Stimulated activated naive CD8-positive, alpha-beta T cell treated with anti-CD3 and anti-CD28 coated beads, Interleukin-15, Interleukin-2, amounts not matched to agents 100 ng/mL and 50 ng/mL, for 24 hours (primary cell): ENCODE measurements around the gene C7orf57.
A peak's percentile ranks its signal among the peaks of the same experiment; 100 is the strongest.

Experiments
- H3K27ac Mint-ChIP-seq: one replicate; pipeline ENCODE4 v1.8.0; 2021; ENCODE audit warnings: mild to moderate bottlenecking, mixed read lengths
- H3K27me3 Mint-ChIP-seq: one replicate; pipeline ENCODE4 v1.8.0; 2021; ENCODE audit warnings: mixed read lengths
- H3K36me3 Mint-ChIP-seq: one replicate; pipeline ENCODE4 v1.8.0; 2021; ENCODE audit warnings: low read depth, mixed read lengths
- H3K4me1 Mint-ChIP-seq: one replicate; pipeline ENCODE4 v1.8.0; 2021; ENCODE audit warnings: low read depth, mixed read lengths
- H3K4me3 Mint-ChIP-seq: one replicate; pipeline ENCODE4 v1.8.0; 2021; ENCODE audit warnings: mild to moderate bottlenecking, mixed read lengths
- H3K9me3 Mint-ChIP-seq: one replicate; pipeline ENCODE4 v1.8.0; 2021; ENCODE audit warnings: mixed read lengths

Gene C7orf57

DNA sequence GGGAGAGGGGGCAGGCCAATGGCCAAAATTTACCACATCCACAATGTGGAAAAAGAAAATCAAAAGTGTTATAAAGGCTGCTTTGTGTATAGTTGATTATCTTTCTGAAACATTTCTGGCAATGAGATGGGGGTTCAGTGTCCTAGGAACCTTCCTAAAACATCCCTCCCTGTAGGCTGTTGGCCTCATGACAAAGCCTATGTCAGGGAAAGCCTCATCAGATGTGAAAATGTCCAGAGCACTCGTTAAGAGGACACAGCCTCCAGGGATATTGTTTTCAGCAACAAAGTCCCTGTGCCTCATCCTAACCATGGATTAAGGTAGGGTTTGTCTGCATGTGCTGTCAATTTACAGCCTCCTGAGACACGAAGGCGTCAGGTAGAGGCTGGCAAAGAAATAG is 23.4 kb upstream of the C7orf57 start:
- Mint-ChIP-seq H3K4me1 (no peaks in the 10 kb centered on the region), H3K27me3 (peaks cover 3% of the 10 kb centered on the region), H3K36me3 (no peaks in the 10 kb centered on the region), H3K4me3 (no peak overlapping the region), H3K27ac (no peak overlapping the region), H3K9me3 (no peaks in the 10 kb centered on the region)

DNA sequence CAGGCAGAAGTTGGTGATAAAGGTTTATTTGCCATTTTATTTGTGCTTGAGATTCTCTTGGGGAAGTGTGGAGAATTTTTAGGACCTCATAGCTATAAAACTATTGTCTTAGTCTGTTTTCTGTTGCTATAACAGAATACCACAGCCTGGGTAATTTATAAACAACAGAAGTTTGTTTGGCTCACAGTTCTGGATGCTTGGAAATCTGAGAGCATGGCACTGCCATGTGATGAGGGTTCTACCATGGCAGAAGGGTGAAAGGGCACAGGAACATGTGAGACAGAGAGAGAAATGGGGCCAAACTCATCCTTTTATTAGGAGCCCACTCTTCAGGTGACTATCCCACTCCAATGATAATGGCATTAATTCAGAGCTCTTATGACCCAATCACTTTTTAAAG is 18.7 kb upstream of the C7orf57 start:
- no peaks in the 10 kb centered on the region for H3K4me1 Mint-ChIP-seq
- peaks cover 17% of the 10 kb centered on the region for H3K27me3 Mint-ChIP-seq
- H3K36me3 Mint-ChIP-seq = no peaks in the 10 kb centered on the region
- H3K27ac Mint-ChIP-seq = no peak overlapping the region
- H3K9me3 Mint-ChIP-seq = peaks cover 15% of the 10 kb centered on the region
- H3K4me3 Mint-ChIP-seq = no peak overlapping the region

DNA sequence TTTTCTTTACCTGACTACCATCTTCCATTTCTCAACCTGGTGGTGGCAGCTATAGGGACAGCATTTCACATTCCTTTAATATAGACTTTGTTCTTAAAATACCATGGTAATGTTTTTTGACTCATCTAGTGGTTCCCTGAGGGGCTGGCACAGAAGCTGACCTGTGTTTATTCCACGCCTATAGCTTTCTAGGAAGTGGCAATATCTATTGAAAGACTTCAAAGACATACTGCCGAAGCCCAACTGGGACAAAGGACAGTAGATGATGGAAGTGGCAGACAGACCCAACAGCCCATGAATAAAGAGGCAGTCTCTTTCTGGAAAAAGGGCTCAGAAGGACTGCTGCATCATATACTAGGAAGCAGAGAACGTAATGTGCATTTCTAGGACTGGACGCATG is 17.7 kb upstream of the C7orf57 start:
- peaks cover 15% of the 10 kb centered on the region for H3K9me3 Mint-ChIP-seq
- no peaks in the 10 kb centered on the region for H3K4me1 Mint-ChIP-seq
- H3K27me3 Mint-ChIP-seq = peaks cover 17% of the 10 kb centered on the region
- H3K27ac Mint-ChIP-seq = no peak overlapping the region
- no peaks in the 10 kb centered on the region for H3K36me3 Mint-ChIP-seq
- H3K4me3 Mint-ChIP-seq = no peak overlapping the region

DNA sequence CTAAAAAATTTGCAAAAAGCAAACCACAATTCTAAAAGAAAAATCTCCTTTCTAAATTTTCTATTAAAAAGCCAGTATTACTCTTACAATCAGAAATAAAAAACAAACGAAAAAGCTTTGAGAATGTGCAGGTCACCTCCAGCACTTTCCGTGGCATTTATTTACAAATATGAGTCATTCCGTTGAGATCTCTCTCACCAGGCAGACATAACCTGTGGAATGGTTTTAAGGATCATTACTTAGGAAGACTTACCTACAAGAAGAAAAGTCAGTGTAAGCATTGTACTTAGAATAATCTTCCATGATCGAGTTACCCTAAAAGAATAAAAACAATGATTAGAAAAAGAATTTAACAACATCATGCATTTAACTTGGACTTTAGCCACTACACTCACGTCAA is 9.7 kb upstream of the C7orf57 start:
- Mint-ChIP-seq H3K4me1 (no peaks in the 10 kb centered on the region), H3K27me3 (peaks cover 15% of the 10 kb centered on the region), H3K4me3 (no peak overlapping the region), H3K36me3 (no peaks in the 10 kb centered on the region), H3K27ac (no peak overlapping the region), H3K9me3 (peaks cover 12% of the 10 kb centered on the region)

DNA sequence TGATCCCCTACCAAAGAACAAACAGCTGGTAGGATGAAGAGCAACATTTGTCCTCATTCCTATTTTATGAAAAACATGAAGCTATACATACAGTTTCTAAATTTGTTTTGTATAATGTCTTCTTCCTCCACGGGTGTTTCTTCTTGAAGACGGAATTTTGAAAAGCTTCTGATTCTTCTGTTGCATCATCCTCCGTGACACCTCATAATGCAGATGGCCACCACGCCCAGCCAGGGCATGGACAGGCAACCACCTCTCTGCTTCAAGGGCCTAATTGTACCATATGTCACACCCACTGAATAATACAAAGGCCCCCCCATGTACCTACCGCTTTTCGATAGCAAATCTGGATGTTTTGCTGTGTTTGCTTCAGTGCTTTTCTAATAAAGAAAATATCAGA is 6.4 kb upstream of the C7orf57 start, which contains the start of gene SUN3:
SUN3 (minus strand) TSS at position 170 of the 400 bp plus-strand sequence; CDS start at position 1, 169 bp downstream.
- H3K27me3 Mint-ChIP-seq = peaks cover 30% of the 10 kb centered on the region
- no peaks in the 10 kb centered on the region for H3K36me3 Mint-ChIP-seq
- H3K27ac Mint-ChIP-seq = no peak within 1 kb of the TSS
- H3K9me3 Mint-ChIP-seq = peaks cover 6% of the 10 kb centered on the region
- no peaks in the 10 kb centered on the region for H3K4me1 Mint-ChIP-seq
- no peak within 1 kb of the TSS for H3K4me3 Mint-ChIP-seq

DNA sequence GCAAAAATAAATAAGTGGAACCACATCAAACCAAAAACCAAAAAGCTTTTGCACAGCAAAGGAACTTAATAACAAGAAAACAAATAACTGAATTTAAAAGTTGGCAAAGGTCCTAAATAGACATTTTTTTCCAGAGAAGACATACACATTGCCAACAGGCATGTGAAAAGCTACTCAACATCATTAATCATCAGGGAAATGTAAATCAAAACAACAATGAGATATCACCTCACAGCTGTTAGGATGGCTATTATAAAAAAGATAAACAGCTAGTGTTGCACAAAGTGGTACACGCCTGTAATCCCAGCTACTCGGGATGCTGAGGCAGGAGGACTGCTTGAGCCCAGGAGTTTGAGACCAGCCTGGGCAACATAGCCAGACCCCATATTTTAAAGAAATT is 4.2 kb upstream of the C7orf57 start:
- Mint-ChIP-seq H3K27ac (no peak overlapping the region), H3K4me3 (no peak overlapping the region), H3K9me3 (no peaks in the 10 kb centered on the region), H3K4me1 (peaks cover 8% of the 10 kb centered on the region), H3K36me3 (no peaks in the 10 kb centered on the region), H3K27me3 (peaks cover 39% of the 10 kb centered on the region)

DNA sequence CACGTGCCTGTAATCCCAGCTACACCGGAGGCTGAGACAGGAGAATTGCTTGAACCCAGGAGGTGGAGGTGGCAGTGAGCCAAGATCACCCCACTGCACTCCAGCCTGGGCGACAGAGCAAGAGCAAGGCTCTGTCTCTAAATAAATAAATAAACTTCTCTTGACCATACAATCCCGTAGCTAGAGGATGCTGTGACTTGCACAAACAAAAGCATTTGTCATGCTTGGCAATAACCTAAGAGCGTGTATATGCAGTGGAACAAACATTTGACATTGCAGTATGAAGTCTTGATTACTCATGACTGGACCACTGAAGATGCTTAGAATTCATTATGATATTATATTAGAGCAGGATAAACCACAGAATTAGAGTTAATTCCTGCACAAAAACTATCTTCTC is 1.4 kb upstream of the C7orf57 start:
- H3K9me3 Mint-ChIP-seq = no peaks in the 10 kb centered on the region
- no peaks in the 10 kb centered on the region for H3K36me3 Mint-ChIP-seq
- H3K27me3 Mint-ChIP-seq = peaks cover 66% of the 10 kb centered on the region
- H3K4me1 Mint-ChIP-seq = peaks cover 15% of the 10 kb centered on the region
- no peak overlapping the region for H3K27ac Mint-ChIP-seq
- H3K4me3 Mint-ChIP-seq = no peak overlapping the region

DNA sequence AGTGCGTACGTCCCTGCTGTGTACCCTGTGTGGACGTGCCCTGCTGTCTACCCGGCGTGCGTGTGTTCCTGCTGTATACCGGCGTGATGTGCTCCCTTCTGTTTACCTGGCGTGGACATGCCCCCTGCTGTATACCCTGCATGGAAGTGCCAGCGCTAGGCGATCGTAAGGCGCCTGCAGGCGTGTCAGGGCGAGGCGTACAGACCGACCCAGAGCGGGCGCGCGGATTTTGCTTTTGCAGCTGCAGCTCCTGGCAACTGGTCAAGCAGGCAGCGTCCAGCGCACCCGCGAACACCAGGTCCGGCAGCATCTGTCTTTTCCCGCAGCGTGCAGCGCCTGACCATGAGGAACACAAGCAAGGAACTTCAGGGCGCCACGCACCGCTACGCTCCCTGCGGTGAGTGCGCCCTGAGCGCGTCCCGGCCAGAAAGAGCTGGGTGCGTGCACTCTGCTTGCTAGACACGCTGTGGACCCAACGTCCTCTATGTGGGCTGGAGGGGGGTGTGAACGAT is 680 bp downstream of the C7orf57 start:
- H3K36me3 Mint-ChIP-seq = no peaks in the 10 kb centered on the region
- peak overlapping the region; percentile 82 for H3K4me3 Mint-ChIP-seq
- no peaks in the 10 kb centered on the region for H3K9me3 Mint-ChIP-seq
- H3K27me3 Mint-ChIP-seq = peaks cover 51% of the 10 kb centered on the region
- H3K27ac Mint-ChIP-seq = peak overlapping the region; percentile 10
- H3K4me1 Mint-ChIP-seq = peaks cover 25% of the 10 kb centered on the region

DNA sequence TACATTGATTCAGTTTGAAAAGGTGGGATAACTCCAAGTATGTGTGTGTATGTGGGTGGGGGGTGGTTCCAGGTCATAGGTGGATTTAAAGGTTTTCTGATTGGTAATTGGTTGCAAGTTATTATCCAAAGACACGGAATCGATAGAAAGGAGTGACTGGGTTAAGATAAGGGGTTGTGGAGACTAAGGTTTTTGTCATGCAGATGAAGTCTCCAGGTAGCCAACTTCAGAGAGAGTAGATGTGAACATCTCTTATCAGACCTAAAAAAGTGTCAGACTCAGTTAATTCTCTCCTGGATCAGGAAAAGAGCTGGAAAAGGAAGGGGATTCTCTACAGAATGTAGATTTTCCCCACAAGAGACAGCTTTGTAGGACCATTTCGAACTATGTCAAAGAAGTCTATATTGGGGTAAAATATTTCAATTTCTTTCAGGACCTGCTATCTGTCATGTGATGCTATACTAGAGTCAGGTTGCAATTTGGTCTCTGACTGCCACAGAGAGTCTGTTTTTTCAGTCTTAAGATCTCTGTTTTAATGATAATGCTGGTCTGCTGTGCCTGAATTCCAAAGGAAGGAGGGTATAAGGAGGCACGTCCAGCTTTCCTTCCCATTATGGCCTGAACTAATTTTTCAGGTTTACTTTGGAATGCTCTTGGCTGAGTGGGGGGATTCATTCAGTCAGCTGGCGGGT is 3.6 kb downstream of the C7orf57 start:
- Mint-ChIP-seq H3K27ac (no peak overlapping the region), H3K9me3 (no peaks in the 10 kb centered on the region), H3K27me3 (peaks cover 38% of the 10 kb centered on the region), H3K4me3 (no peak overlapping the region), H3K36me3 (no peaks in the 10 kb centered on the region), H3K4me1 (peaks cover 47% of the 10 kb centered on the region)

DNA sequence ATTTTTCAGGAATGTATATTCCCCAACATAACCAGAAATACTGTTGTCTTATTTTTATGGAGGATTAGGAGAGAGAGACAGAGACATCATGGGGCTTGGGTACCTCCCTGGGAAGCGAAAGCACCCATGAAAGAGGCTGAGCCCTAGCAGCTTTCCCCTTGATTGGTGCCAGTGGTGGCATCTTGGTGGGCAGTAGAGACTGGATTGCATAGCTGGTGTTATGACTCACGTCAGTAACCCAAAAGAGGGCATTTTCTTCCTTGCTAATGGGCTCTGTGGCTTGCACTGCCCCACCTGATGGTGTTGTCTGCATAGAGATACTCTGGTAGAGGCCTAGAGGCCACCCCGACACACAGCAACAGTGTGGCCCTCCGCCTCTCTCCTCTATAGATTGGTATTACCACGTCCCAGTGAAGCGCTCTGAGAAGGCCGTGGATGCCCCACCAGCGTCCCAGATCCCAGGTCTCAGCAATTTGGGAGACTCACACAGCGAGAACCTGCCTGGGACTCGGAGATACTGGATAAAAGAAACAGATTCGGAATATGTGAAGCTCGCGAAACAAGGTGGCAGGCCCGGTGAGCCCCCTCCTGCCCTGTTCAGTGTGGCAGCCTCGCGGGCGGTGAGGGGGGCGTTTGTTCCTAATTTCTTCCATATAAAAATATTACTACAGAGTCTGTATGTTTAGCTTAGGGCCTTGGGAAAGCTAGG is 5.8 kb downstream of the C7orf57 start:
- H3K27ac Mint-ChIP-seq = peak overlapping the region; percentile 56
- no peak overlapping the region for H3K4me3 Mint-ChIP-seq
- H3K4me1 Mint-ChIP-seq = peaks cover 53% of the 10 kb centered on the region

DNA sequence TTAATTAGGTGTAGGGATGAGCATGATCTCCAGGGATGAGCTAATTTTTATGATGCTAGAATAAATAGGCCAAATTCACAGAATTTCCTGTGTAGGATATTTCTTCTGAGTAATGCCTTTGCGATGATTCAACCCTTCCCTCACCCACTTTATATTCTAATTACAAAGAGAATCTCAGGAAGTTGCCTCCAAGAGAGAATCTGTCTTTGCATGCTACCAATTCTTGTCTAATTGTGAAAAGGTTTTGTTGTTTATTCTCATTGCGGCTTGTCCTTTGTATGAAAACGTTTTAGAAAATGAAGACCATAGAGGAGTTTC is 6.3 kb downstream of the C7orf57 start:
- peaks cover 22% of the 10 kb centered on the region for H3K27me3 Mint-ChIP-seq
- peak overlapping the region; percentile 56 for H3K27ac Mint-ChIP-seq
- H3K9me3 Mint-ChIP-seq = no peaks in the 10 kb centered on the region
- H3K36me3 Mint-ChIP-seq = no peaks in the 10 kb centered on the region
- peaks cover 54% of the 10 kb centered on the region for H3K4me1 Mint-ChIP-seq
- peak overlapping the region; percentile 42 for H3K4me3 Mint-ChIP-seq

More for the DNA sequence above, 5.8 kb downstream of the C7orf57 start:
- Mint-ChIP-seq H3K9me3 (no peaks in the 10 kb centered on the region), H3K27me3 (peaks cover 27% of the 10 kb centered on the region), H3K36me3 (no peaks in the 10 kb centered on the region)

DNA sequence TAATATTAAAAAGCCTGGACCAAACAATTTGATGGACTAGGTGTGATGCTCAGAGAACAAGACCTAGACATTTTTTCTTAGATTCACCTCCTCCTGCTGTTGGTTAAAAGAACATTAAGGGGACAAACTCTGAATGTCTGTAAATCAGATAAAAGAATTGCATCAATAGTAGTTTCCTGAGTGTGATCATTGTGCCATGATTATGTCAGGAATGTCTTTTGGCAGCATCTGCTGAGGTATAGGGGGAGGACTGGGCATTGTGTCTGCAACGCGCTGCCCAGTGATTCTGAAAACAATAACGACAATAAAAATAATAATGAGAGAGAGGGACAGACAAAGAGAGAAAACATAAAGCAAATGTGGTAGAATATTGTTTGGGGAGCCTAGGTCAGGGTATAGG is 6.9 kb downstream of the C7orf57 start:
- Mint-ChIP-seq H3K27me3 (peaks cover 16% of the 10 kb centered on the region), H3K36me3 (no peaks in the 10 kb centered on the region), H3K9me3 (no peaks in the 10 kb centered on the region), H3K4me1 (peaks cover 52% of the 10 kb centered on the region), H3K27ac (peak overlapping the region; percentile 56), H3K4me3 (no peak overlapping the region)

DNA sequence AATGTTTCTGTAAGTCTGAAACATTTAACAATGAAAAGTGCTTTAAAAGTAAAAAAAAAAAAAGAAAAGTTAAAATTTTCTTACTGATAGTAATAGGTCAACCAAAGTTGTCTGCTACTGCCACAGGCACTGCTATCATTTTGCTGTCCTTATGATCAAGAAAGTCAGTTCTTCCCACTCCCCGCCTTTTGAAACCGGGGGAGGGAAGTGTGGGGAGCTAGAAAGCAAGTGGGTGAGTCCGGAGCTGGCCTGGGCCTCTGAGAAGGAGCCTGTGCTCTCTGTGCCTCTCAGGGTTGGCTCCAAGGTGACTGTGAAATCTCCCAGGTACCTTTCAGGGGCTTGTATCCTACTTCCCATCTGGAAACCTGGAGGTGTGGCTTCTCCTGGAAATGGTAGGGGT is 7.3 kb downstream of the C7orf57 start:
- Mint-ChIP-seq H3K27ac (no peak overlapping the region), H3K4me3 (no peak overlapping the region)

DNA sequence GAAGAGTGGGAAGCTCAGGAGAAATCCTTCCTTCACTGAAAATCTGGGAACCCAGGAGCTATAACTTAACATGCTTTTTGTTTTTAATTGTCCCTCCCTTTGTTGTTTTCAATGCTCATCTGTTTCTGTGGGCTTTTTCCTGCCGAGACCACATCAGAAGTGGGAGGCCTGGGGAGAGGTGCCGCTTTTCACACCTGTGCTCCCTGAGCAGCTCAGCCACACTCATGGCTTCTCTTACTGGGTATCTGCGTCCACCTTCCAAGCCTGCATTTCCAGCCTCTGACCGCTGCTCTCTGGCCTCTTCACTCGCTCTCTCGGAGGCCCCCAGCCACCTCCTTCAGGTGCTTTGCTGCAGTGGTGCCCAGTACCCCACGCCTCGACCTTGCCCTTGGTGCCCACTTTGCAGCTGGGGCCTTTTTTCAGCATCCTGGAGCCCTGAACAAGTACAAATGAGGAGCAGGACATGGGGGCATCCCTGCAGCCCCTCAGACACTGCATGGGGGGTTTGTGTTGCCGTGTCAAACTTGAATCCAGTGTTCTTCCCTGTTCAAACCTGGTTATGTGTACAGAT is 9.9 kb downstream of the C7orf57 start:
- H3K36me3 Mint-ChIP-seq = no peaks in the 10 kb centered on the region
- H3K27me3 Mint-ChIP-seq = no peaks in the 10 kb centered on the region
- H3K4me1 Mint-ChIP-seq = peaks cover 54% of the 10 kb centered on the region
- H3K27ac Mint-ChIP-seq = no peak overlapping the region
- H3K4me3 Mint-ChIP-seq = no peak overlapping the region
- H3K9me3 Mint-ChIP-seq = no peaks in the 10 kb centered on the region

More for the DNA sequence above, 7.3 kb downstream of the C7orf57 start:
- Mint-ChIP-seq H3K27me3 (peaks cover 13% of the 10 kb centered on the region), H3K4me1 (peaks cover 52% of the 10 kb centered on the region), H3K9me3 (no peaks in the 10 kb centered on the region), H3K36me3 (no peaks in the 10 kb centered on the region)

DNA sequence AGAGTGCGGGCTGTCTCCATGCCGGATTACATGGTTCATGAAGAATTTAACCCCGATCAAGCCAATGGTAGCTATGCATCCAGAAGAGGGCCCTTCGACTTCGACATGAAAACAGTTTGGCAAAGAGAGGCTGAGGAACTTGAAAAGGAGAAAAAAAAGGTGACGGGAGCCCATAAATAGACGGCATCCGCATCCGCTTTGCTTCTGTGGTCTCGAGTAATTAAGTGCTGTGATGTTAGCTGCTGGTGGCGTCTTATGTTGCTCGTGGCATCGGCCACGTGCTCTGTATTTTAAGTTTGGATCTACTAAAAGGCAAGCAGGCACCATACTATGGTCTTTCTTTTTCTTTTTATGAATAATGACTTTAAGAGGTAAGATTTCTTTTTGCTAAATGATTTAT is 11.1 kb downstream of the C7orf57 start:
- Mint-ChIP-seq H3K9me3 (no peaks in the 10 kb centered on the region), H3K4me1 (peaks cover 42% of the 10 kb centered on the region), H3K4me3 (no peak overlapping the region), H3K27ac (peak overlapping the region; percentile 19), H3K36me3 (no peaks in the 10 kb centered on the region), H3K27me3 (no peaks in the 10 kb centered on the region)
